HepG2 (cell line): ENCODE data around the gene ADAM8.

Source experiments
- NR2F6 ChIP-seq, 2 experiments: IDR thresholded peaks; 2 replicates each; pipeline ENCODE4 v1.6.1; 2016; ENCODE audit warnings: antibody characterized with exemption in 1 of 2, mild to moderate bottlenecking in 1 of 2
- POLR2AphosphoS5 ChIP-seq: IDR thresholded peaks from 2 replicates; pipeline ENCODE4 v1.6.1; 2012; ENCODE audit warnings: low read depth, low read length
- PRMT3 ChIP-seq: sonication (generic); formaldehyde crosslinking; IDR thresholded peaks from 2 replicates; pipeline ENCODE4 v1.8.1; 2022; ENCODE audit warnings: low read depth, mild to moderate bottlenecking, moderate library complexity, missing genetic modification reagents, borderline replicate concordance
- SRSF9 ChIP-seq: fragments of 200-400 bp; formaldehyde crosslinking; IDR thresholded peaks from 2 replicates; pipeline ENCODE4 v1.6.1; 2018; ENCODE audit warnings: borderline replicate concordance, mild to moderate bottlenecking, low read depth, low read length; ENCODE audit not compliant: insufficient read depth, poor library complexity, severe bottlenecking
- TAF1 ChIP-seq: sonication (generic); formaldehyde crosslinking; IDR thresholded peaks from 2 replicates; pipeline ENCODE4 v1.4.0; 2020; ENCODE audit warnings: missing genetic modification reagents
- U2AF1 ChIP-seq: fragments of 200-400 bp; formaldehyde crosslinking; optimal IDR thresholded peaks from 2 replicates; pipeline ENCODE3; 2017; ENCODE audit warnings: mild to moderate bottlenecking, low read depth, low read length
- TF ChIP-seq, protein P1 (sequence below): sonication (generic); formaldehyde crosslinking; IDR thresholded peaks from 2 replicates; pipeline ENCODE4; 2020; ENCODE audit warnings: missing genetic modification reagents, mild to moderate bottlenecking, borderline replicate concordance

DNA sequence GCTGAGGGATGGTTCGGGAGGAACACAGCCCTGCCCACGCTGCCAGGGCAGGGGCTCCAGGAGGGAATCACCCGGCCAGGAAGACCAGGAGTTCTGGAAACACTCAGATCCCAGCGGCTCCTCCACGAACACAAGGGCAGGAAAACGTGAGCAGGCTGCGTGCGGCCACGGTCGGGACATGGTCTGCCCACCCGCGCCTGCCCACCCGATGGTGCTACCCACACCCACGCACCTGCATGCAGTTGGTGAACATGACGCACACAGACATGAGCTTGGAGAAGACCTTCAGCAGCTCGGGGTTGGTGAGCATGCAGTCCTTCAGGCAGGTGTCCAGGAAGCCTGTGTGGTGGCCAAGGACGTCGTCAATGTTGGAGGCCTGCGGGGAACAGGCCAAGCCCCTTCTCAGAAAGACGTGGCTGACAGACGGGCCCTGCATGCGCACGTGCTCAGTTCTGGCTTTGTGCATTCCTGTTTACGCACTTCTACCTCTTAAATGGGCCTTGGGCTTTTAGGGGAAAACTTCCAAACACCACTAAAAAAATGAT is 6.2 kb upstream of the ADAM8 start:
- TF ChIP-seq POLR2AphosphoS5 (no peak), NR2F6 (IDR thresholded peaks at IDR 0.05) (no peak), NR2F6 (CRISPR knock-in tag; IDR thresholded peaks at IDR 0.05) (no peak), PRMT3 (no peak), SRSF9 (no peak), U2AF1 (no peak), TAF1 (CRISPR knock-in tag) (no peak)
- TF ChIP-seq, protein P1, sequence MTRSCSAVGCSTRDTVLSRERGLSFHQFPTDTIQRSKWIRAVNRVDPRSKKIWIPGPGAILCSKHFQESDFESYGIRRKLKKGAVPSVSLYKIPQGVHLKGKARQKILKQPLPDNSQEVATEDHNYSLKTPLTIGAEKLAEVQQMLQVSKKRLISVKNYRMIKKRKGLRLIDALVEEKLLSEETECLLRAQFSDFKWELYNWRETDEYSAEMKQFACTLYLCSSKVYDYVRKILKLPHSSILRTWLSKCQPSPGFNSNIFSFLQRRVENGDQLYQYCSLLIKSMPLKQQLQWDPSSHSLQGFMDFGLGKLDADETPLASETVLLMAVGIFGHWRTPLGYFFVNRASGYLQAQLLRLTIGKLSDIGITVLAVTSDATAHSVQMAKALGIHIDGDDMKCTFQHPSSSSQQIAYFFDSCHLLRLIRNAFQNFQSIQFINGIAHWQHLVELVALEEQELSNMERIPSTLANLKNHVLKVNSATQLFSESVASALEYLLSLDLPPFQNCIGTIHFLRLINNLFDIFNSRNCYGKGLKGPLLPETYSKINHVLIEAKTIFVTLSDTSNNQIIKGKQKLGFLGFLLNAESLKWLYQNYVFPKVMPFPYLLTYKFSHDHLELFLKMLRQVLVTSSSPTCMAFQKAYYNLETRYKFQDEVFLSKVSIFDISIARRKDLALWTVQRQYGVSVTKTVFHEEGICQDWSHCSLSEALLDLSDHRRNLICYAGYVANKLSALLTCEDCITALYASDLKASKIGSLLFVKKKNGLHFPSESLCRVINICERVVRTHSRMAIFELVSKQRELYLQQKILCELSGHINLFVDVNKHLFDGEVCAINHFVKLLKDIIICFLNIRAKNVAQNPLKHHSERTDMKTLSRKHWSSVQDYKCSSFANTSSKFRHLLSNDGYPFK (CRISPR knock-in tag) = no peak
